GM21515 (cell line): ENCODE data around the gene CCDC3.

Experiments
- ATAC-seq: cut with Tn5 transposase; IDR thresholded peaks from one replicate; pipeline ENCODE4 v1.9.1; 2021; ENCODE audit not compliant: unreplicated experiment

Gene CCDC3

GRCh38 chr10:12965571-12965970 lies 35.9 kb downstream of the CCDC3 start:
- no peak for ATAC-seq

GRCh38 chr10:12962556-12962955 lies 39.0 kb downstream of the CCDC3 start:
- ATAC-seq, result no peak

GRCh38 chr10:12961416-12962205 lies 39.9 kb downstream of the CCDC3 start:
- ATAC-seq, result no peak

GRCh38 chr10:12960941-12961340 lies 40.6 kb downstream of the CCDC3 start:
- no peak for ATAC-seq

- no peak for ATAC-seq
Measured at GRCh38 chr10:12960334-12960898, 41.1 kb downstream of the CCDC3 start.

- no peak for ATAC-seq
Measured at GRCh38 chr10:12958546-12959110, 42.9 kb downstream of the CCDC3 start.

- no peak for ATAC-seq
Measured at GRCh38 chr10:12957081-12957480, 44.4 kb downstream of the CCDC3 start.

GRCh38 chr10:12954866-12955265 lies 46.6 kb downstream of the CCDC3 start:
- ATAC-seq, result no peak

GRCh38 chr10:12950583-12951128 lies 50.9 kb downstream of the CCDC3 start:
- ATAC-seq, result no peak

- no peak for ATAC-seq
Measured at GRCh38 chr10:12949248-12949647, 52.3 kb downstream of the CCDC3 start.

GRCh38 chr10:12947741-12948140 lies 53.8 kb downstream of the CCDC3 start:
- no peak for ATAC-seq

GRCh38 chr10:12946372-12946771 lies 55.1 kb downstream of the CCDC3 start:
- ATAC-seq, result no peak

- no peak for ATAC-seq
Measured at GRCh38 chr10:12945690-12946359, 55.7 kb downstream of the CCDC3 start.

- ATAC-seq, result no peak
Measured at GRCh38 chr10:12944931-12945330, 56.6 kb downstream of the CCDC3 start.

- no peak for ATAC-seq
Measured at GRCh38 chr10:12943425-12943824, 58.1 kb downstream of the CCDC3 start.

GRCh38 chr10:12941966-12942365 lies 59.5 kb downstream of the CCDC3 start:
- no peak for ATAC-seq

GRCh38 chr10:12940791-12941190 lies 60.7 kb downstream of the CCDC3 start:
- no peak for ATAC-seq

- ATAC-seq, result no peak
Measured at GRCh38 chr10:12938271-12938670, 63.2 kb downstream of the CCDC3 start.

GRCh38 chr10:12937527-12937926 lies 64.0 kb downstream of the CCDC3 start:
- ATAC-seq, result no peak

- no peak for ATAC-seq
Measured at GRCh38 chr10:12934777-12935176, 66.7 kb downstream of the CCDC3 start.

- no peak for ATAC-seq
Measured at GRCh38 chr10:12929381-12929780, 72.1 kb downstream of the CCDC3 start.

GRCh38 chr10:12928571-12928970 lies 72.9 kb downstream of the CCDC3 start:
- ATAC-seq, result no peak
